PC-9 (cell line): Measurements from ENCODE around the gene GTF2I. TPM values are rescaled to one million over a fixed set of nuclear protein-coding genes. Genes with fewer than 3 reads are reported as not detected.
"Not testable (repeated sequence)": the region's sequence is repeated elsewhere in the genome, so short reads cannot be mapped to it uniquely, and the experiment has no call there.

Source experiments
- BruUV-seq: library from RNA; stranded (reverse); fragments of 400-500 nt; replicated peaks from 2 replicates; lab custom pipeline; 2021; lab: Mats Ljungman, UMichigan
- CTCF ChIA-PET: fragments of 300-600 bp; sonication (Branson Sonifier 250); formaldehyde crosslinking; loops from one replicate; lab custom pipeline; 2022; ENCODE audit warnings: antibody characterized with exemption; lab: Charles Lee
- POLR2A ChIA-PET: fragments of 300-600 bp; sonication (Branson Sonifier 250); formaldehyde crosslinking; loops from one replicate; lab custom pipeline; 2022; ENCODE audit warnings: antibody characterized with exemption; ENCODE audit not compliant: unreplicated experiment; lab: Charles Lee
- DNase-seq, 2 experiments: peaks; one replicate each; pipeline versions ENCODE4 v3.0.0 to v3.0.0-alpha.2; 2015 to 2022; ENCODE audit warnings: mixed read lengths in 1 of 2
- H2AFZ ChIP-seq: fragments of 200-600 bp; sonication (generic); 2 replicates; pipeline ENCODE4 v1.8.1; 2017; ENCODE audit warnings: antibody characterized with exemption
- H3F3A ChIP-seq: fragments of 200-600 bp; sonication (generic); 2 replicates; pipeline ENCODE4 v1.8.1; 2017; ENCODE audit warnings: antibody characterized with exemption, mild to moderate bottlenecking, low read depth; ENCODE audit not compliant: insufficient read depth
- H3K27ac ChIP-seq: fragments of 200-600 bp; sonication (generic); 2 replicates; pipeline ENCODE4 v1.6.1; 2016; ENCODE audit warnings: mixed run types
- H3K27me3 ChIP-seq: fragments of 200-600 bp; sonication (generic); 2 replicates; pipeline ENCODE4 v1.6.1; 2016; ENCODE audit warnings: low read depth, mixed run types; ENCODE audit not compliant: insufficient read depth
- H3K36me3 ChIP-seq: fragments of 200-600 bp; sonication (generic); 2 replicates; pipeline ENCODE4 v1.6.1; 2016; ENCODE audit warnings: low read depth, mixed run types
- H3K4me1 ChIP-seq: fragments of 200-600 bp; sonication (generic); replicated peaks from 2 replicates; pipeline ENCODE4 v1.6.1; 2016; ENCODE audit warnings: mixed run types; ENCODE audit not compliant: insufficient read depth
- H3K4me2 ChIP-seq: fragments of 200-600 bp; sonication (generic); 2 replicates; pipeline ENCODE4 v1.6.1; 2017; ENCODE audit warnings: mixed run types
- H3K4me3 ChIP-seq: fragments of 200-600 bp; sonication (generic); 2 replicates; pipeline ENCODE4 v1.6.1; 2016; ENCODE audit warnings: mixed run types
- H3K79me2 ChIP-seq: fragments of 200-600 bp; sonication (generic); 2 replicates; pipeline ENCODE4 v1.6.1; 2017; ENCODE audit warnings: low read depth, mixed run types
- H3K9me2 ChIP-seq: fragments of 200-600 bp; sonication (generic); 2 replicates; pipeline ENCODE4 v1.8.1; 2017; ENCODE audit warnings: mild to moderate bottlenecking; ENCODE audit not compliant: insufficient read depth
- H3K9me3 ChIP-seq: fragments of 200-600 bp; sonication (generic); 2 replicates; pipeline ENCODE4 v1.8.1; 2016; ENCODE audit warnings: low read depth; ENCODE audit not compliant: insufficient read depth
- H4K20me1 ChIP-seq: fragments of 200-600 bp; sonication (generic); 2 replicates; pipeline ENCODE4 v1.8.1; 2017; ENCODE audit not compliant: insufficient read depth
- EZH2 ChIP-seq: fragments of 200-600 bp; sonication (generic); IDR thresholded peaks from 2 replicates; pipeline ENCODE4 v1.8.0; 2017; ENCODE audit warnings: antibody characterized with exemption, low read depth
- intact Hi-C: fragments of 100-400 bp; cut with micrococcal nuclease; formaldehyde crosslinking; loops from one replicate; pipeline ENCODE4 v1.10.0; 2022; ENCODE audit not compliant: unreplicated experiment
- total RNA-seq: library from RNA; stranded (reverse); gene quantifications from 2 replicates; pipeline ENCODE4 v1.2.3, GENCODE V29; 2021
- TF ChIP-seq, protein P1 (sequence below): fragments of 200-600 bp; sonication (generic); conservative IDR thresholded peaks from 2 replicates; pipeline ENCODE4 v1.6.1; 2017; ENCODE audit warnings: mixed run types, antibody characterized with exemption, mild to moderate bottlenecking, moderate library complexity

Gene GTF2I
- total RNA-seq, 1 experiment from 2014 or later: 364 TPM

DNA sequence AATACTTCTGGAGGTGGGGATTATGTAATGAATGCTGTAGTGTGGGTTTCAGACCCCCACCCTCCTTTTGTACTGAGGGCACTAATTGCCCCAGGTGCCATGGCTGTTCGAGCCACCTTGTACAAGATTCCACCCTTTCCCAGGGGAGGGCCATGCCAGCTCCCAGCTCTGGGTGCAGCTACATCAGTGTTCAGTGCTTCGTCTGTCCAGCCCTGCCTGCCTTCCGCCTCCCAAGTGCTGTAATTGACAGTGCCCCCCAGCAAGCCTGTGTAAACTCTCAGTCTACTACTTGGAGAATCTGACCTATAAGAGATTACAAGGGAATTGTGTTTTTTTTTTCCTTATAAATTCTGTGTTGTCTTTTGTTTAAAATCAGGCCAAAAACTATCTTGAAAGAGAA lies 33.0 kb downstream of the GTF2I start:
- Histone ChIP-seq H3K79me2 (peaks cover 75% of the 10 kb centered on the region), H3K36me3 (peaks cover 57% of the 10 kb centered on the region), H3K4me1 (peaks cover 7% of the 10 kb centered on the region; the same call in 1 of the 2 replicates), H3F3A (peaks cover 54% of the 10 kb centered on the region), H3K27me3 (no peaks in the 10 kb centered on the region), H3K4me2 (no peak overlapping the region), H3K27ac (no peak overlapping the region), H2AFZ (no peak overlapping the region), H3K9me3 (no peaks in the 10 kb centered on the region), H4K20me1 (peaks cover 47% of the 10 kb centered on the region), H3K9me2 (no peaks in the 10 kb centered on the region; the same call in 1 of the 2 replicates), H3K4me3 (no peak overlapping the region)
- POLR2A ChIA-PET: no interaction called here
- CTCF ChIA-PET: no interaction called here
- TF ChIP-seq, protein P1, sequence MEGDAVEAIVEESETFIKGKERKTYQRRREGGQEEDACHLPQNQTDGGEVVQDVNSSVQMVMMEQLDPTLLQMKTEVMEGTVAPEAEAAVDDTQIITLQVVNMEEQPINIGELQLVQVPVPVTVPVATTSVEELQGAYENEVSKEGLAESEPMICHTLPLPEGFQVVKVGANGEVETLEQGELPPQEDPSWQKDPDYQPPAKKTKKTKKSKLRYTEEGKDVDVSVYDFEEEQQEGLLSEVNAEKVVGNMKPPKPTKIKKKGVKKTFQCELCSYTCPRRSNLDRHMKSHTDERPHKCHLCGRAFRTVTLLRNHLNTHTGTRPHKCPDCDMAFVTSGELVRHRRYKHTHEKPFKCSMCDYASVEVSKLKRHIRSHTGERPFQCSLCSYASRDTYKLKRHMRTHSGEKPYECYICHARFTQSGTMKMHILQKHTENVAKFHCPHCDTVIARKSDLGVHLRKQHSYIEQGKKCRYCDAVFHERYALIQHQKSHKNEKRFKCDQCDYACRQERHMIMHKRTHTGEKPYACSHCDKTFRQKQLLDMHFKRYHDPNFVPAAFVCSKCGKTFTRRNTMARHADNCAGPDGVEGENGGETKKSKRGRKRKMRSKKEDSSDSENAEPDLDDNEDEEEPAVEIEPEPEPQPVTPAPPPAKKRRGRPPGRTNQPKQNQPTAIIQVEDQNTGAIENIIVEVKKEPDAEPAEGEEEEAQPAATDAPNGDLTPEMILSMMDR: no peak
- TF ChIP-seq EZH2: no peak
- DNase-seq: no peak
- intact Hi-C loops: no loop called here
- BruUV-seq: no TSS peak

GRCh38 chr7:74704419-74704818 lies 46.9 kb downstream of the GTF2I start:
- H3K27ac ChIP-seq, POLR2A ChIA-PET, CTCF ChIA-PET, H3K79me2 ChIP-seq, H3K4me2 ChIP-seq, H3K9me2 ChIP-seq, H4K20me1 ChIP-seq, H3K27me3 ChIP-seq, DNase-seq, H3K4me3 ChIP-seq, BruUV-seq, H3K4me1 ChIP-seq, intact Hi-C loops, H3K9me3 ChIP-seq, H2AFZ ChIP-seq: not testable (repeated sequence)
- Histone ChIP-seq H3F3A (peaks cover 47% of the 10 kb centered on the region; the same call in 1 of the 2 replicates), H3K36me3 (peaks cover 45% of the 10 kb centered on the region)

DNA sequence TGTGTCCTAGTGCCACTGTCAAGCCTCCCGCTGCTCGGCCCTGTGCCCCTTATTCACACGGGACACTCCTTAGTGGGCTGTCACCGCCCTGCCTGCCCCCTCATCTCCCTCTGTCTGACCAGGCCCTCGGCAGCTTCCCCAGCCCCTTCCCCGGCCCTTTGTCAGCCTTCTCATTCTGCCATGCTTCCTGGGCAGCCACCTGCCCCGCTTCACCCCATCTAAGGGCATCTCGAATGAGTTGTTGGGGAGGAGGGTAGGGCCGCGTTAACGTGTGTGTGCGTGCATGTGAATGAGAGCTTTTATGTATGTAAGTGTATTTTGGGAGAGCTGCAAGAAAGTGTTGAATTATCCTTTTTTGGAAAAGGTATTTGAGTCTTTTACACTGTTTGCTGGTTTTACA lies 49.7 kb downstream of the GTF2I start:
- Histone ChIP-seq H3K9me2 (no peaks in the 10 kb centered on the region), H3K27ac (no peak overlapping the region), H3K79me2 (peaks cover 8% of the 10 kb centered on the region; the same call in 1 of the 2 replicates), H2AFZ (no peak overlapping the region), H3F3A (peaks cover 52% of the 10 kb centered on the region), H3K4me3 (no peak overlapping the region), H3K27me3 (no peaks in the 10 kb centered on the region), H4K20me1 (peaks cover 5% of the 10 kb centered on the region; the same call in 1 of the 2 replicates), H3K4me2 (no peak overlapping the region), H3K36me3 (peaks cover 45% of the 10 kb centered on the region), H3K4me1 (no peaks in the 10 kb centered on the region), H3K9me3 (no peaks in the 10 kb centered on the region)
- intact Hi-C loops: no loop called here
- DNase-seq: no peak
- ChIA-PET CTCF (no interaction called here), POLR2A (no interaction called here)
- TF ChIP-seq EZH2: no peak
- TF ChIP-seq, protein P1: no peak
- no TSS peak for BruUV-seq
